Stimulated activated CD8-positive, alpha-beta memory T cell treated with anti-CD3 and anti-CD28 coated beads, Interleukin-2, amount 100 ng/mL, for 48 hours (primary cell): Measurements from ENCODE around the gene METRN.
A peak's percentile ranks its signal among the peaks of the same experiment; 100 is the strongest.
"Not testable (repeated sequence)": the region's sequence is repeated elsewhere in the genome, so short reads cannot be mapped to it uniquely, and the experiment has no call there.

ENCODE experiments used
- DNase-seq, 2 donors: peaks; one replicate each; pipeline ENCODE4 v3.0.0-alpha.2; 2020; ENCODE audit warnings: low read depth in 2 of 2

Gene METRN

DNA sequence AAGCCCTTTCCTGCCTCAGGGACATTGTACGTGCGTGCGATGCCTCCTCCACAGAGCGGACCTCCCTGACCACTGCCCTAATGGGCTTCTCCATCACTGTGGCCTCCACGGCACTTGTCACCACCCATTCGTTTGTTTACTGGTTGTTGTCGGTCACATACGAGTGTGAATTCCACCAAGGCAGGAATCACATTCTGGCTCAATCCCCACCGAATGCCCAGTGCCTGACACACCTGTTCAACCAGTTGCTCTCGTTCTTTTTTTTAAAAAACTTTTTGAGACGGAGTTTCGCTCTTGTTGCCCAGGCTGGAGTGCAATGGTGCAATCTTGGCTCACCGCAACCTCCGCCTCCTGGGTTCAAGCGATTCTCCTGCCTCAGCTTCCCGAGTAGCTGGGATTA lies 23.7 kb upstream of the METRN start:
- DNase-seq, result not testable (repeated sequence)

DNA sequence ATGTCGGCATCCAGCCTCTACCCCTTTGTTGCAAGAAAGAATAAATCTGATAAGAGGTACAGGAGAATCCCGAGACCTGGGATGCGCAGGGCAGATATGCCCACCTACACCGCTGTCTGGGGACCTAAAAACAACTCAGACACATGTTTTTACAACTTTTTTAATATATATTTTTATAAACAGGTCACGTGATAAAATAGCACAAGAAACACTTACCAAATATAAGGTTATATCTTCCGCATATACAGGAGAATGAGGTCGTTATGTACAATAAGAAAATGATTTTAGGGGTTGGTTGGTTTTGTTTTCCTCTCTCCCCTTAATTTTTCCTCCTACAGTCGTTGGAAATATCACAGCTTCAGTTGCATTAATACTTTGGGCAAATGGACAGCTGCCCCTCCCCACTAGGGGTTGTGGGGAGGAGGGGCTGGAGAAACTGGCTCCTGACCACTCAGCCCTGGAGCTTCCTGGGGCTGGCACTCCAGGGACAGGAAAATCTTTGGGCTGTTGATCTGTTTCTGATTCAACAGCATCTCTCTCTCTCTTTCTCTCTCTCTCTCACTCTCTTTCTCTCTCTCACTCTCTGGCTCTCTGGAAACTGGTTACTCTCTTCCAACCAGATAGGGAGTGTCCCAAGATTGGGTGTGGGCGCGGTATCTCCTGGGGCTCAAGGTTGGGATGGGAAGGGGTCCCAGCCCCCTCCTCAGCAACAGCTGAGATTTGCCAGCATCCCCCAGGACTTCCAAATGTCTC lies 22.4 kb upstream of the METRN start:
- DNase-seq, result no peak

- DNase-seq, result no peak
Observed at GRCh38 chr16:693364-693763, 21.6 kb upstream of the METRN start.

GRCh38 chr16:693766-694165 lies 21.2 kb upstream of the METRN start:
- no peak for DNase-seq

DNA sequence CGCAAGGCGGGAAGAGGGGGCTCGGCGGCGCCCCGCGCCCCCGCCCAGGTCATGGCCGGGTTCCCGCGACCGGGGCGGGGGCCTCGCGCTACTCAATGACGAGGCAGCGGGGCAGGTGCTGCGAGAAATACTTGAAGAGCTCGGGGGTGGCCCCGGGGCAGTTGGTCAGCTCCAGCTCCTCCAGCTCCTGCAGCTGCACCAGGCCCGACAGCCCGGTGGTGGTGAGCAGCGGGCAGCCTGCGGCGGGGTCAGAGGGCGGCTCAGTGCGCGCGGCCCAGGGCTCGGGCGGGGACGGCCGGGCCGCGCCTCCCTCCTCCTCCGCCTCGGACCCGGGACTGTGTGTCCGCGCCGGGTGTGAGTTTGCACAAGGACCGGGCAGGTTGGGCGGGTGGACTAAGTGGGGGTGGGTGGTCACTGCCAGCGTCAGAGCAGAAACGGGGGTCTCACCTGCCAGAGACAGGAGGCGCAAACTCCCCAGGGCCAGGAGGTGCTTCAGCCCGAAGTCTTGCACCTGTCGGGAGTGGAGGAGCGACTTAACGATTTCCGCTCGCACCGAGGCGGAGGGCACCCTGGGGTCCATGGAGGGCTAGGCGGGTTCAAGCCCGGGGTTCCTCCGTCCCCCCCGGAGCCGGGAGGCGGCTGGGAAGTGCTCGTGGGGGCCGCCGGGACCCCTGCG lies 20.6 kb upstream of the METRN start:
- no peak for DNase-seq

DNA sequence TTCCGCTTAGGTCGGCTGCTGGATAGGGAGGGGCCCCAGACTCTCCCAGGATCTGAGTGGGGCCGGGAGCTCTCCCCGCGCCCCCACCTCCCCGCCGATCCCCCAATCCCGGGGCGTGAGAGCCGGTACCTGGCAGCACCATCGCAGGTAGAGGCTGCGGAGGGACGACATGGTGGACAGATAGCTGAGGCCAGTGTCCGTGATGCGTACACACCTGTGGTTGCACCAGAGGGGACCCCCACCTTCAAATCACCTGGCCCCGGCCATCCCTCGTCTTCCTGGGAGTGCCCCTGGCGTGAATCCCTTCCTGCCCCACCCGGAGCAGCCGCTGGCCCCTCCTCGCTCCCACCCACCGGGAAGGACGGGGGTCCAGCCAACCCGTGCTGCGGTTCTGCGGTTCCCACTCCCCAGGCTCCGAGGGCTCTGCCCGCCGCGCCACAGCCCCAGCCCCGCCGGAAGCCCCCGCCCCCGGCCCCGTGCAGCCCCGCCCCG lies 20.0 kb upstream of the METRN start:
- no peak for DNase-seq

DNA sequence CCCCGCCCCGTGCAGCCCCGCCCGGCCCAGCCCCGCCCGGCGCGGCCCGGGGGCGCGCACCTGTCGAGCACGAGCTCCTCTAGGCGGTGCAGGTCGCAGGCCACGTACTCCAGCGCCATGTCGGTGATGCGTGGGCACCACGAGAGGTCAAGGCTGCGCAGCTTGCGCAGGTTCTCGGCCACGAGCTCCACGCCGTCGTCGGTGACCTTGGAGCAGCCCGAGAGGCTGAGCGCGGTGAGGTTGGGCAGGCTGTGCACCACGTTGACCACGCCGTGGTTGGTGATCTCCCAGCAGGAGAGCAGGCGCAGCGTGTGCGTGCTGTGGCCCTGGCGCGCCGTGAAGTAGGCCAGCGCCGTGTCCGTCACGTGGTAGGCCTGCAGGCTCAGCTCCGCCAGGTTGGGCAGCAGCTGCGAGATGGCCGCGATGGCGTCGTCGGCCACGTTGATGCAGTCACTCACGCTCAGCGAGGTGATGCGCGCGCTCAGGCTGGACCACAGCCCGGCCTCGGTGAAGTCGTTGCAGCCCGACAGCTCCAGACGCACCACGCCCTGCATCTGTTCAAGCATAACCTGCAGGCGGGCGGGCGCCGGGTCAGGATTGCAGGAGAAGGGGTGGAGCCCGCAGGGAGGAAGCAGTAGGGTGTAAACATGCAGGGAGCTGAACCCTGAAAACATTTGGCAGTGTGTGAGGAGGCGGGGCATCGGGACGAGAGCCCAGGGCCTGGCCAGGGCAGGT lies 19.4 kb upstream of the METRN start:
- peak in 1 of 2 donors; percentile 58 for DNase-seq

GRCh38 chr16:698911-699671 lies 15.8 kb upstream of the METRN start:
- no peak for DNase-seq

GRCh38 chr16:700684-701584 lies 14.0 kb upstream of the METRN start:
- DNase-seq, result no peak

GRCh38 chr16:702341-702740 lies 12.6 kb upstream of the METRN start:
- DNase-seq, result no peak

DNA sequence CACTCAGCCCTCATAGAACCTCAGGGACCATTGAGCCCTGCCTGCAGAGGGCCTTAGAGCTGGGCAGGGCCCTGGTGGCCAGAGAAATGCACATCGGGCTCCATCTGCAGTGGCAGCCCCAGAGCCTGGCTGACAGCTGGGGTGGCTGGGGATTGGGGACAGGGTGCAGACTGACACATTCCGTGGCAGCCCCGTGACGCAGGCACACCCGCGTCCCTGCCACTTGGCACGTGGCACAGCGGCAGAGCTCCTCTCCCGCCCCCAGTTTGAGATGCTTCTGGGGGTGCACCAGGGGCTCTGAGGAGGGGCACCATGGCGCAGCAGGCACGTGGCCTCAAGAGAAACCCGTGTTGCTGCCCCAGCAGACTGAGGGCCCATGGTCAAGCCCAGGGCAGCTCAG lies 11.5 kb upstream of the METRN start:
- DNase-seq, result no peak

GRCh38 chr16:704047-704446 lies 10.9 kb upstream of the METRN start:
- DNase-seq, result no peak

GRCh38 chr16:704552-705380 lies 10.2 kb upstream of the METRN start:
- no peak for DNase-seq

DNA sequence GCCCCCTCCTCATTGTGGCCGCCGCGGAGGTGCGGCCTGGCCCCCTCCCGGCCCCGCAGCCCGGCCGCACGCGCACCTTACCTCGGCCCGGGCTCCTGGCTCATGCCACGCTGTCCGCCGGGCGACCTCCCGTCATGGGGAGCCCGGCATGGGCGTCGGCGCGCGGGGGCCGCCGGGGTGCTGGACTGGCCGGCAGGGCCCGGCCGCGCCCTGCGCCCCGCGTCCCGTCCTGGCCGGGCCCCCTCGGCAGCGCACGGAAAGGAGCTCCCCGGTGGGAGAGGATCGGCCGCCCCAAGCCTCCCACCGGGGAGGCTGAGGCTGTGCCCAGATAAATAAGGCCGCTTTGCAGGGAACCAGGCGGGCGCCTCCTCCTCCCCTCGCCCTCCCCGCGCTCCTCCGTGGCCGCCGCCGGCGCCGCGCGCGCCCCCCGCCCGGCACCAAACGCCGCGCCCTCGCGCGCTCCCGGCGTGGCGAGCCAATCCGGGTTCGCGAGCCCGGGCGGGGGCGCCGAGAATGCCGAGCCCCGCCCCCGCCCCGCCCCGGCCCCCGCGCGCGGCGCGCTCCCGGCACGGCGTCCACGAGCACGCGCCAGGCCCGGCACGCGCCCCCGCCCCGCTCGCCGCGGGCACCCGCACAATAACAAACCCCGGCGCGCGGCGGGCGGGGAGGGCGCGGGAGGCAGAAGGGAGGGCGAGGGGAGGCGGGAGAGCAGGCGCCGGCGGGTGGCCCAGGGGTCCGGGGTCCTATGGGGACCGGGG lies 9.3 kb upstream of the METRN start, which contains the start of gene FBXL16:
Gene FBXL16 (minus strand): TSS at position 371 of the 758 bp plus-strand sequence. CDS start 8,396 bp downstream, outside the sequence.
- no peak for DNase-seq

DNA sequence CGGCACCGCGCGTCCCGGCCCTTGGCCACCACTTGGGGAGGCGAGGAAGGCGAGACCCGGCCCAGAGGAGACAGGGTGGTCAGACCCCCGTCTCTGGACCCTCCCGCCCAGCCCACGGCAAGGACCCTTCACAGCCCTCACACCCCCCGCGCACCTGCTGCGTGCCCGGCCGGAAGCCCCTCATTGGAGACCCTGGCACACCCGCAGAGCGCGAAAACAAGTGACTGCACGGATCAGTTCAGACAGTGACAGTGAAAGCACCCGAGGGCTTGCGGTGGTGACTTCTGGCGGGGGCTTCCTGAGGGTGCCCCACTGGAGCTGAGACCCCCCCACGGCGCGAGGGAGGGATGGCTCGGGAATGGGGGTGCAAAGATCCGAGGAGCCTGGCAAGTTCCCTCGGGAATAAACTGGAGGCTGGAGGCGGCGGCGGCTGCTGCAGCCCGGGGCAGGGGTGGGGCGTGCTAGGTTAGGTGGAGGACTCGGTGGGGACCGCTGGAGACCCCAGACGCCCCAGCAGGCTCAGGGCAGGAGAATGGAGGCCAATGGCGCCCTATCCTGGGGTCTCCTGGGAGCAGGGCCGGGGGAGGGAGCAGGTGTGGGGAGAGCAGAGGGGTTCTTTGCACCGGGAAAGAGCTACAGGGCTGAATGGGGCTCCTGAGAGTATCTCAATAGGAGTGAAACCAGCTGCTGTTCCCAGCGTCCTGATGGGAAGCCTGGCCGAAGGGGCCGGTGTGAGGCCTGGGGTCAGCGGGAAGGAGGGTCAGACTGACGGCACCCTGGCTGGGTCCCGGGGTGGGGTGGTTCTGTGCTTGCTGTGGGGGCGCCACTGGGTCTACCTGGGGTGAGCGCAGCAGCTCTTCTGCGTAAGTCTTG lies 8.5 kb upstream of the METRN start:
- no peak for DNase-seq

- no peak for DNase-seq
Observed at GRCh38 chr16:707062-707538, 7.8 kb upstream of the METRN start.

GRCh38 chr16:708019-708418 lies 6.9 kb upstream of the METRN start:
- DNase-seq, result no peak

DNA sequence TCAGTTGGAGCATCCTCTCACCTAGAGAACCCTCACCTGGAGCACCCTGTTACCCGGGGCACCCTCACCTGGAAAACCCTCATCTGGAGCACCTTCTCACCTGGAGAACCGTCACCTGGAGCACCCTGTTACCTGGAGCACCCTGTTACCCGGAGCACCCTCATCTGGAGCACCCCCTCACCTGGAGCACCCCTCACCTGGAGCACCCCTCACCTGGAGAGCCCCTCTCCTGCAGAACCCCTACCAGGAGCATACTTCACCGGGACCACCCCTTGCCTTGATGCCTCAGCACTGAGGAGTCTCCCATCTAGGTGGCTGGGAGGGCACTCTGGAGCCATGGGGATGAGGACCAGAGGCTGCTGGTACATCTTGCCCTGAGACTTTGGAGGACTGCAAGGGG lies 6.0 kb upstream of the METRN start:
- no peak for DNase-seq
